ENCODE measurements around the gene ABI3.

ABI3 gene

GRCh38 chr17:49216482-49216881 lies 6.0 kb downstream of the ABI3 start:
- H3K9me3 ChIP-seq (ENCODE audit: insufficient read depth, low read length), result no peaks in the 10 kb centered on the region
- H3K4me3 ChIP-seq (ENCODE audit: insufficient read depth, low read length, poor library complexity, severe bottlenecking), result no peak overlapping the region
- H3K9me2 ChIP-seq (replicated peaks; ENCODE audit: insufficient read depth, low read length), result no peaks in the 10 kb centered on the region
- no peaks in the 10 kb centered on the region for H4K20me1 ChIP-seq (ENCODE audit: low read depth, low read length)
- H3K4me2 ChIP-seq (ENCODE audit: low read depth, low read length, poor library complexity, severe bottlenecking), result peak overlapping the region; percentile 33
- H3K27ac ChIP-seq (ENCODE audit: low read depth, low read length), result peak overlapping the region; percentile 87
- H3K79me2 ChIP-seq (ENCODE audit: insufficient read depth, low read length), result peaks cover 7% of the 10 kb centered on the region
- TF ChIP-seq EZH2phosphoT487 (conservative IDR thresholded peaks at IDR 0.05; ENCODE audit: low read length), result no peak
- TF ChIP-seq, protein P1, sequence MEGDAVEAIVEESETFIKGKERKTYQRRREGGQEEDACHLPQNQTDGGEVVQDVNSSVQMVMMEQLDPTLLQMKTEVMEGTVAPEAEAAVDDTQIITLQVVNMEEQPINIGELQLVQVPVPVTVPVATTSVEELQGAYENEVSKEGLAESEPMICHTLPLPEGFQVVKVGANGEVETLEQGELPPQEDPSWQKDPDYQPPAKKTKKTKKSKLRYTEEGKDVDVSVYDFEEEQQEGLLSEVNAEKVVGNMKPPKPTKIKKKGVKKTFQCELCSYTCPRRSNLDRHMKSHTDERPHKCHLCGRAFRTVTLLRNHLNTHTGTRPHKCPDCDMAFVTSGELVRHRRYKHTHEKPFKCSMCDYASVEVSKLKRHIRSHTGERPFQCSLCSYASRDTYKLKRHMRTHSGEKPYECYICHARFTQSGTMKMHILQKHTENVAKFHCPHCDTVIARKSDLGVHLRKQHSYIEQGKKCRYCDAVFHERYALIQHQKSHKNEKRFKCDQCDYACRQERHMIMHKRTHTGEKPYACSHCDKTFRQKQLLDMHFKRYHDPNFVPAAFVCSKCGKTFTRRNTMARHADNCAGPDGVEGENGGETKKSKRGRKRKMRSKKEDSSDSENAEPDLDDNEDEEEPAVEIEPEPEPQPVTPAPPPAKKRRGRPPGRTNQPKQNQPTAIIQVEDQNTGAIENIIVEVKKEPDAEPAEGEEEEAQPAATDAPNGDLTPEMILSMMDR (IDR thresholded peaks at IDR 0.05; ENCODE audit: insufficient read depth, low read length, poor library complexity, severe bottlenecking), result no peak
- peaks cover 50% of the 10 kb centered on the region for H3F3A ChIP-seq (ENCODE audit: insufficient read depth)
- H2AFZ ChIP-seq (ENCODE audit: low read depth, low read length, severe bottlenecking), result no peak overlapping the region
- peak overlapping the region; percentile 2; the same call in 1 of the 2 replicates for H3K9ac ChIP-seq (ENCODE audit: low read length)
- H3K27me3 ChIP-seq (ENCODE audit: low read length), result no peaks in the 10 kb centered on the region
- no peaks in the 10 kb centered on the region for H3K36me3 ChIP-seq (ENCODE audit: low read length)

- no peaks in the 10 kb centered on the region for H3K9me3 ChIP-seq (ENCODE audit: insufficient read depth, low read length)
- peak overlapping the region; percentile 87 for H3K27ac ChIP-seq (ENCODE audit: low read depth, low read length)
- no peaks in the 10 kb centered on the region for H3K9me2 ChIP-seq (replicated peaks; ENCODE audit: insufficient read depth, low read length)
- no peak overlapping the region for H3K4me3 ChIP-seq (ENCODE audit: insufficient read depth, low read length, poor library complexity, severe bottlenecking)
- H3K36me3 ChIP-seq (ENCODE audit: low read length), result no peaks in the 10 kb centered on the region
- no peak overlapping the region for H2AFZ ChIP-seq (ENCODE audit: low read depth, low read length, severe bottlenecking)
- H3K27me3 ChIP-seq (ENCODE audit: low read length), result no peaks in the 10 kb centered on the region
- TF ChIP-seq, protein P1 (IDR thresholded peaks at IDR 0.05; ENCODE audit: insufficient read depth, low read length, poor library complexity, severe bottlenecking), result no peak
- no peak for TF ChIP-seq EZH2phosphoT487 (conservative IDR thresholded peaks at IDR 0.05; ENCODE audit: low read length)
- peaks cover 6% of the 10 kb centered on the region for H3K79me2 ChIP-seq (ENCODE audit: insufficient read depth, low read length)
- no peaks in the 10 kb centered on the region for H4K20me1 ChIP-seq (ENCODE audit: low read depth, low read length)
- no peak overlapping the region for H3K4me2 ChIP-seq (ENCODE audit: low read depth, low read length, poor library complexity, severe bottlenecking)
- no peak overlapping the region for H3K9ac ChIP-seq (ENCODE audit: low read length)
- H3F3A ChIP-seq (ENCODE audit: insufficient read depth), result peaks cover 46% of the 10 kb centered on the region
Measured at GRCh38 chr17:49216953-49217650, 6.6 kb downstream of the ABI3 start.

GRCh38 chr17:49217651-49218413 lies 7.3 kb downstream of the ABI3 start:
- Histone ChIP-seq H4K20me1 (ENCODE audit: low read depth, low read length) (no peaks in the 10 kb centered on the region), H3K4me2 (ENCODE audit: low read depth, low read length, poor library complexity, severe bottlenecking) (peak overlapping the region; percentile 35), H3K27me3 (ENCODE audit: low read length) (no peaks in the 10 kb centered on the region), H3K9me3 (ENCODE audit: insufficient read depth, low read length) (no peaks in the 10 kb centered on the region), H3K27ac (ENCODE audit: low read depth, low read length) (peak overlapping the region; percentile 75), H2AFZ (ENCODE audit: low read depth, low read length, severe bottlenecking) (no peak overlapping the region), H3K36me3 (ENCODE audit: low read length) (no peaks in the 10 kb centered on the region), H3K79me2 (ENCODE audit: insufficient read depth, low read length) (peaks cover 6% of the 10 kb centered on the region), H3K4me3 (ENCODE audit: insufficient read depth, low read length, poor library complexity, severe bottlenecking) (no peak overlapping the region), H3F3A (ENCODE audit: insufficient read depth) (peaks cover 38% of the 10 kb centered on the region), H3K9me2 (replicated peaks; ENCODE audit: insufficient read depth, low read length) (no peaks in the 10 kb centered on the region), H3K9ac (ENCODE audit: low read length) (peak overlapping the region; percentile 23)
- TF ChIP-seq EZH2phosphoT487 (conservative IDR thresholded peaks at IDR 0.05; ENCODE audit: low read length), result no peak
- TF ChIP-seq, protein P1 (IDR thresholded peaks at IDR 0.05; ENCODE audit: insufficient read depth, low read length, poor library complexity, severe bottlenecking), result no peak

Data from SU-DHL-6 (cell line).